HEK293T (cell line): ENCODE measurements around the gene MOV10L1.

Experiments used
- BHLHE40 ChIP-seq: fragments of 450-650 bp; IDR thresholded peaks from 2 replicates; pipeline ENCODE4 v1.6.1; 2016; ENCODE audit warnings: mild to moderate bottlenecking, moderate library complexity, borderline replicate concordance
- CTBP1 ChIP-seq: fragments of 450-650 bp; IDR thresholded peaks from 2 replicates; pipeline ENCODE4 v1.6.1; 2016; ENCODE audit warnings: borderline replicate concordance
- ELF4 ChIP-seq: fragments of 450-650 bp; IDR thresholded peaks from 2 replicates; pipeline ENCODE4 v1.6.1; 2017; ENCODE audit warnings: antibody characterized with exemption
- FOXK2 ChIP-seq: fragments of 450-650 bp; IDR thresholded peaks from 2 replicates; pipeline ENCODE4 v1.6.1; 2016; ENCODE audit warnings: mild to moderate bottlenecking
- FOXM1 ChIP-seq: fragments of 450-650 bp; IDR thresholded peaks from 2 replicates; pipeline ENCODE4 v1.6.1; 2017; ENCODE audit warnings: mild to moderate bottlenecking, borderline replicate concordance
- L3MBTL2 ChIP-seq: fragments of 450-650 bp; conservative IDR thresholded peaks from 2 replicates; pipeline ENCODE4 v1.6.1; 2016; ENCODE audit warnings: mild to moderate bottlenecking
- TARDBP ChIP-seq: fragments of 450-650 bp; IDR thresholded peaks from 2 replicates; pipeline ENCODE4 v1.6.1; 2016
- ZNF384 ChIP-seq: fragments of 450-650 bp; IDR thresholded peaks from 2 replicates; pipeline ENCODE4 v1.6.1; 2016
- TF ChIP-seq, protein P1 (sequence below): fragments of 450-650 bp; IDR thresholded peaks from 2 replicates; pipeline ENCODE4 v1.6.1; 2016

DNA sequence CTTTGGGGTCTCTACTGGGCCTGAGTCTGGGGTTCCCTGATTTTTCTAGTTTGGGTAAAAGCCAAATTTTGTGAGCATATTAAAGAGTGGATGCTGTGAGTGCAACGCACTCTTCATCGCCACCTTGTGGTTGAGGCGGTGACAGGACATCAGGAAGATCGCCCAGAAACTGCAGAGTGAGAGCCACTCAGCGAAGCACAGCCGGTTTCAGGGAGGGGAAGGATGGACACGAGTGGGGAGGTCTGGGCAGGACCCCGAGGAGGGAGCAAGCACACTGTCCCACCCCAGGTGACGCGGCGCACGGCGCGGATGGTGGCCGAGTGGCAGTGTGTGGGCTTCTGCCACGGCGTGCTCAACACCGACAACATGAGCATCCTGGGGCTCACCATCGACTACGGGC is 120.1 kb downstream of the MOV10L1 start:
- TF ChIP-seq ZNF384 (no peak), FOXM1 (no peak), L3MBTL2 (no peak), BHLHE40 (no peak), ELF4 (no peak), FOXK2 (no peak), CTBP1 (no peak), TARDBP (no peak)
- TF ChIP-seq, protein P1, sequence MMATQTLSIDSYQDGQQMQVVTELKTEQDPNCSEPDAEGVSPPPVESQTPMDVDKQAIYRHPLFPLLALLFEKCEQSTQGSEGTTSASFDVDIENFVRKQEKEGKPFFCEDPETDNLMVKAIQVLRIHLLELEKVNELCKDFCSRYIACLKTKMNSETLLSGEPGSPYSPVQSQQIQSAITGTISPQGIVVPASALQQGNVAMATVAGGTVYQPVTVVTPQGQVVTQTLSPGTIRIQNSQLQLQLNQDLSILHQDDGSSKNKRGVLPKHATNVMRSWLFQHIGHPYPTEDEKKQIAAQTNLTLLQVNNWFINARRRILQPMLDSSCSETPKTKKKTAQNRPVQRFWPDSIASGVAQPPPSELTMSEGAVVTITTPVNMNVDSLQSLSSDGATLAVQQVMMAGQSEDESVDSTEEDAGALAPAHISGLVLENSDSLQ, result peak; percentile 51; the same call in 1 of the 2 replicates
